DMS153 treated with DMSO at 0.1 percent for 48 hours (cell line): ENCODE results near the gene FGFR1OP2.

Experiments
- DNase-seq: peaks from one replicate; lab custom pipeline; 2025; ENCODE audit not compliant: unreplicated experiment; lab: John Stamatoyannopoulos, UW

Gene FGFR1OP2

DNA sequence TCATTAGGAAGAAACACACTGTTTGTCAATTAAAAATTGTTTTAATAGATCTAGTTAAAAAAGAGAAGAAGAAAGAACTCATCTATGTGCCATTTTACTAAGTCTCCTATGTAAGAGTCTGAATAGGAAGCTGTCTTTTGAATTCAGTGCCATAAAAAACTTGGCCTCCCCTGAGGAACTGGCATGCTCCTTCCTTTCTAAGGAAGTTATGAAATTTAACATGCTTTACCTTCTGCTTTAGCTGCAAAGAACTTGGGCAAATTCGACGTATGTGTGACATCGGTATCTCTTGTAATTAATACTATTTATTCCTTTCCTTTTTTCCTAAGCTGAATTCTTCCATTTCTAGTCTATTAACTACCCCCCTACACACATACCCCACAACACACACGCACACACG, 63.4 kb downstream of the FGFR1OP2 start:
- DNase-seq: no peak

DNA sequence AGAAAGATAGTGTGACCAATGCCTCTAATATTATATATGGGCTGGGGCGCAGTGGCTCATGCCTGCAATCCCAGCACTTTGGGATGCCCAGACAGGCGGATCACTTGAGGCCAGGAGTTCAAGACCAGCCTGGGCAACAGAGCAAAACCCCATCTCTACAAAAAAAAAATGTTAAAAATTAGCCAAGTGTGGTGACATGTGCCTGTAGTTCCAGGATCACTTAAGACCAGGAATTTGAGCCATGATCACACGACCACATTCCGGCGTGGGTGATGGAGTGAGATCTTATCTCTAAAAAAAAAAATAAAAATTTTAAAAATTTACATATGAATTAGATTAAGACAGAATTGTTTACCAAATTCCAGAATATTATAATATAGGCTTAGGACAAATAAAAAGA, 63.9 kb downstream of the FGFR1OP2 start:
- DNase-seq: no peak

DNA sequence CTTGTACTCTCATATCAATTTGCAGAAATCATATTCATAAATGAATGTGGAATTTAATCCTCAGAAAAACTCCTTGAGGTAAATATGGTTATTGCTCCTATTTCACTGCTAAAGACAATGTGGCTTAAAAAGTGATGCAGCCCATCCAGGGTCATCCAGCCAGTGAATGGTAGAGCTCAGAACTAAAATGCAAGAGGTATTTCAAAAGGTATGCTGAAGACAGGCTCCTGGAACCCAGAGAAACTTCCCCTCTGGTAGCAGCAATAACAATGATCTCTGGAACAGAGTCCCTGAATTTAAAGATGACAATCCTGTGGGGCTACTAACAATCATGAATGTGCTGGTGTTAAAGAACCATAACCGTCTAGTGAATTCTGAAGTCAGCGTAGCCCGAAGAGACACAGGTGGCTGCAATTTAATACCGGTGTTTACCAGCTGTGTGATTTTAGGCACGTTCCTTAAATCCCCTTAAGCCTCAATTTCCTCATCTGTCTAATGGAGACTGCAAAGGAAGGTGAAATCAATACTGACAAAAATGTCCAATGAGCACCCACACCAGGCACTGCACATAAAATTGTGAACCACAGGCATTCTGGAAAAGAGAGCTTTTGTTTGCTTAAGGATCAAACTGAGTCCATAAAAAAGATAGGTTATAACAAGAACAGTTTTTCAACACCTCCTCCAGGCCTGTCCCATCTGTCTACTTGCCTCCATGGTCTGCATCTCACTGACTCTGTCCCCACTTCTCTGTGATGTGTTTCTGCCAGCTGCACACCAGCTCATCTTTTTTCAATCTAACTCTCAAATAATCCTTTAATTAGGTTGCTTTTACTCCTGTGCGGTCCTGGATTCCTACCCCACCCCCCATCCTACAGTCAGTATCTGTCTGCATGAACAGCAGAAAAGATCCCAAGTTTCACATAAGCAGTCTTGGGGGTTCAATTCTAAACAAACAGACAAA, 65.4 kb downstream of the FGFR1OP2 start:
- no peak for DNase-seq

DNA sequence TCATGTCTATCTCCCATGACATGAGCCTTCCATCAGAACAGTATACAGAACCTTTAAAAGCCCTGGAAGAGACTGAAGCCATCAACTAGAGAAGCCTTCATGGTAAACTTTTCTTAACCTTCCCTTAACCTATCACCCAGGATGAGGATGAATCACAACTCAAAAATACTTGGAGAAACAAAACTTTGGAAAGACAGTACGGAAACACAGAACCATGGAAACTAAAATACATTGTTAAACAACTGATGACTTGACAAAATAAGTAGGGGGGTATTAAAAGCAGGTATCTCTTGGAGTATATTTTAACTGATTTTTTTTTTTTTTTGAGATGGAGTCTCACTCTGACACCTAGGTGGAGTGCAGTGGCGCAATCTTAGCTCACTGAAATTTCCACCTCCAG, 67.2 kb downstream of the FGFR1OP2 start:
- no peak for DNase-seq

DNA sequence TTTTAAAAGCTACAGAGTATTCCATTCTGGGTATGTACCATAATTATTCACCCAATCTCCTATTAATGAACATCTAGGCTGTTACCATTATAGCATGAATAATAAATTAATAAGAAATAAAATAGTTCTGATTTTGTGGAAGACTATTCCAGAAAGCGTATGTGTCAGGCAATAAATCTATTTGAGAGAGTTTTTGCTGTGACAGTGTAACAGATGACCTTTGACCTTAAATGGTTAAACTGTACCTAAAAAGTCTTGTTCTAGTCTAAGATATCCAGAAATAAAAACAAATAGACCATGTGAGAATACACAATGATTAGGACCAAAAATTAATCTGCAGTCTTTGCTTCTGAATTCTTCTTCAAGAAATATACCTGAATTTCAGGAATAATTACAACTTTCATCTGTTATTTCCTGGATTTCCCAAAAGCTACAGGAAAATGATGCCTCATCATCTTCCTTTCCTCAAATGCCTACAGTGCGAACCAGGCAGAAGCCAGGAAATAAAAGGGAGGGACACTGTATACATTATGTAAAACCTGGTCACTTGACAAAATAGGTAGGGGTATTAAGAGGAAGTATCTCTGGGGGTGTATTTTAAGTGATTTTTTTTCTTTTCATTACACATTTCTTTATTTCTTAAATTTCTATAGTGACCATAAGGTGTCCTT, 68.7 kb downstream of the FGFR1OP2 start:
- no peak for DNase-seq

DNA sequence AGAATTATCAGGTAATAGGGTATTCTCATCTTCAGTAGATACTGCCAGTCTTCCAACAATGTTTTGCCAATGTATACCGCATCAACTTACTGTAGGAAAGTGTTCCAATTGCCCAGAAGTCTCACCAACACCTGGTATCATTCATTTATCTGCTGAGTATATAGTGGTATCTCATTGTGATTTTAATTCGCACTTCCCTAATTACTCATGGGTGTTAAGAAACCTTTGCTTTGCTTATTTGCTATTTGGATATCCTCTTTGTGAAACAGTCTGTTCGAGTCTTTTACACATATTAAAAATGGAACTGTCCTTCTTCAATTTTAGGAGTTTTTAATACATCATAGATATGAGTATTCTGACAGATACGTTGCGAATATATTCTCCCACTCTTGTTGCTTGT, 69.8 kb downstream of the FGFR1OP2 start:
- DNase-seq: no peak

DNA sequence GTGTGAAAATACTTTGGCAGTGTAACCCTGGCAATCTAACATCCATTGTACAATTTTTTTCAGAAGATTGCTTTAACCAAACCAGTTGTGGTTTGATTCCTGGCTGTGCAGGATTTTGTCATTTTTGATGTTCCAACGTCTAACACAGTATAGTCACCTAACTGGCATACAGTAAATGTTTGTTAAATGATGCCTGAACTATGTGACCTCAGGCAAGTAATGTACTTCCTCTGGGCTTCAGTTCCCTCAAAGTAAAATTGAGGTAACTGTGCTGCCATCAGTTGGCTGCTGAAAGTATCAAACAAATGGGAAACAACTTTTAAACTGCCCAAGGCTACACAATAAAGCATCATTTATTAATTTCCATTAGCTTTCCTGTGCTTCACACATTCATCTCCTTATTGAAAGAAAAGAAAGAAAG, 71.6 kb downstream of the FGFR1OP2 start:
- no peak for DNase-seq

DNA sequence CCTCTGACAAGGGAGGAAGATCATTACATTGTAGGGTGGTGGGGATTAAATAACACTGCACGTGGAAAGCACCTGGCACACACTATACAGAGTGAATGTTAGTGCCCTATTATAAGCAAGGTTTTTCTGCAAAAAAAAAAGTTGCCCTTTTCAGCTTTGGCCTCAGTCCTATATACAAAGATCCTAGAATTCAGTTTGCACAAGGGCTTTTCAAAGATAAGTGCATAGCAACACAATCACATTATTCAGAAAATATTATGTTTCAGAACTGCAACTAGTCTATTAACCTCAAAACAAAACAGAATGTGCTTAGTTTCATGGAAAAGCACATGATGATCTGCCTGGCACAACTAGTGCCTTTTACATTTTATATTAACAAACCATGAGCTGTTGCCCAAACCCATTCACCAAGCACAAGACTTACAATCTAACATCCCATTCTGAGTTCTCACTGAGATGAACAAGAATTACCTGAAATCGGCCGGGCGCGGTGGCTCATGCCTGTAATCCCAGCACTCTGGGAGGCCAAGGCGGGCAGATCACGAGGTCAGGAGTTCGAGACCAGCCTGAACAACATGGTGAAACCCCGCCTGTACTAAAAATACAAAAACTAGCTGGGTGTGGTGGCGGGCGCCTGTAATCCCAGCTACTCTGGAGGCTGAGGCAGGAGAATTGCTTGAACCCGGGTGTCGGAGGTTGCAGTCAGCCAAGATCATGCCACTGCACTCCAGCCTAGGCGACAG, 74.1 kb downstream of the FGFR1OP2 start:
- no peak for DNase-seq

DNA sequence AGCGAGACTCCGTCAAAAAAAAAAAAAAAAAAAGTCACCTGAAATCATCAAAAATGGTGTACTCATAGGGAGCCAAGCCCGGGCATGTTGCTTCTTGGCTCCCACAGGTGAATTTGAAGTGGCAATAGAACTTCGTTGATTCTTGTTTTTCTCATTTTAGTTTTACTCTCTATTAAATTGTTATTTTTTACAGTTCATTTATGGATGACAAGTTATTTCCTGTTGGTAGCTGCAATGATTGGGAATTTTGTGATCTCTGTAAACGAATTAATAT, 74.6 kb downstream of the FGFR1OP2 start:
- DNase-seq: no peak

DNA sequence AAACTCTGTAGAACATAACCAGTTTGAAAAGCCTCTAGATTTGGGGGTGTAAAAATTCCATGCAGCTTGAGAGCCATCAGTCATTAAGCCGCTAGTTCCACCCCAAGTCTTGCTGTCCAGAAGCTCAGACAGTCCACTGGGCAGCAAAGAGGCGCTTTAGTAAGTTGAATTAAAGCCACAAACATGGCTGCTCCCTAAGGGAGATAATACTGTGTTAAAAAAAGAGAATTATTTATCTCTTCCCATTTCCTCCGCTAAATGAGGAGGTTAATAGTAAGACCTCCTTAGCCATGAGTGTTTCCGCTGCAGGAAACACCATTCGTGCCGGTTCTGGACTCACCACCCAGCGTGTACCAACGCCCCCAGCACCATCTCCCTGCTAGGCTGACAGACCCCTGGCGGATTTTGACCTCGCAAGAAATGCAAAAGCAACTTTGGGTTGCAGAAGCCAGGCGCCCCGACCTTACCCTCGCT, 75.4 kb downstream of the FGFR1OP2 start:
- DNase-seq: no peak

DNA sequence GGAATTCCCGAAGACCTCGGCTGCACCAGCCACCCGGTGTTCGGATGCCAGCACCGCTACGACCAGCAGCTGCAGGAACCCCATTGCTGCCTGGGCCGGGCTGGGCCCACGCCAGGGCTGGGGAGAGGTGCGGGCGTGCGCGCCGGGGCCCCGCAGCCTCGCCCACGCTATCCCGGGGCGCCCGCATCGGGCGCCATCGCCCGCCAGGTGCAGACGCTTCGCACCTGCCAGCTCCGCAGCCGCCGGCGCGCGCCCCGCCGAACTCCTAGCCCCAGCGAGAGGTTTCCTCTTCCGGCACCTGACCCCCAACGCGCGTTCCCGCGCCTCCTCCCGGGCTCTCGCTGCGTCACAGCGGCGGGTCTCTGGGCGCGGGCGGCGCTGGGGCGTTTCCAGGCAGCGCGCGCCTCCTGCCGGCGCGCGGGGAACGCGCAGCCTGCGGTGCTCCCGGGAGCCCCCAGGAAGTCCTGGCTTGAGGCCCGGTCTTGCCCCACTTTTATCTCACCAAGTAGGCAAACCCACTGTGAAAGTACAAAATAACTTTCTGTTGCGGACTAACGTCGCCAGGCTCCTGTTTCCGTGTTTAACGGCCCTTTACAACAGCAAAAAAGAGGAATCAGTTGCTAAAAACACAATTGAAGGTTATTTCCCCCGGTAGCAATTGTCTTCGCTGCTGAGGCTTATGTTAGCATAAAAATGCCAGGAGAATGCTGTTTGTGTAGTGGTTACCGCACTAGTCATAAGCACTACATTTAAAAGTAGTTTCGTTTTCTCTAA, 76.0 kb downstream of the FGFR1OP2 start, which contains the start of gene TM7SF3:
TM7SF3 (minus strand) TSS at position 300 of the 774 bp plus-strand sequence; CDS start at position 84, 216 bp downstream.
- DNase-seq: peak; percentile 77

DNA sequence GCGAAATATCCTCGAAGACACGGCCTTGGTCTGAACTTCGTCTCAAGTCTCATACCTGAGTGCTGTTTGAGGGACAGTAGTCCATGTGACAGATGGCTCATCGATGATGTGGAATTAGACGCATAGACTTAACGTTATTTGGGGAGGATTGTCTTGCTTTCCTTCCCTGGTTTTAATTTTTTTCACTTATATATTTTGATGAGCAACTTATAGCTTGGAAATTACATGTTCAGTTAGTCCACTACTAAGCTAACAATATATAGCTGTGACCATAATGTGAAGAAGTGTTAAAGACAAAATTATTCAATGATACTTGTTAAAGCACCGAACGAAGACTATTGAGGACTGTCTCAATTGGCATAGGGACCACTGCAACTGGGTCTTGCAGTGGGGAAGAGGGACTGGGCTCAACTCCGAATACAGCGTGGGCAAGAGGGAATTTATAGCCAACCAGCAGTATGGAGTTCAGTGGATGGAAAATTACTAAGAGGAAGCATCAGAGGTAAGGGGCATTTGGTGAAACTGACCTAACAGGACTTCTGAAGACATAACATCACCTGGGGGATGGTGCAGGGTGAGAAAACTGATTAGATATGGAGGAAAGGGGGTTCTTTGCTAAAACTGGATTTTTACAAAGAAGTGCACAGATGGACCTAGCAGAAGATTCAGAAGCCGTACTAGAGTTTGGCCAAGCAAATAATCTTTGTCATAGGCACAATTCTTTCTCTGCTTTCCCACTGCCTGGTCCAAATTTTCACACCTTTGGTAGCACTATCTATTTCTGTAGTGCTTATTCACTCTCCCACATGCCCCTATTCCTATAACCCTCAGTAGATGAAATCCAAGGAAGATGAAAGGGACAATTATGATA, 76.8 kb downstream of the FGFR1OP2 start:
- DNase-seq: no peak

DNA sequence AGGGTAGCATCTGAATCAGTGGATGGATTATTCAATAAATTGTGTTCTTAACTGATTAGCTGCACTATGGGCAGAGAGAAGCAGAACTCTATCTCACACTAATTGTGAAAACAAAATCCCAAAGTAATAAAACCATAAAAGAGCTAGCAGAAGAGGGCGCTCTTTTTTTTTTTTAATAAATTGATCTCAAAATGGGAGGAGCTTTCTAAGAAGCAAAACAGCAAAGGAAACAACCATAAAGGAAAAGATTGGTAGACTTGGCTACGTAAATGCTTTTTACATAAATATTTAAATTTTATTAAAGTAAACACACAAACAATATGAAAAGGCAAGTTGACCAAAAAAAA, 77.4 kb downstream of the FGFR1OP2 start:
- peak; percentile 47 for DNase-seq
